Stimulated activated CD4-positive, alpha-beta T cell treated with anti-CD3 and anti-CD28 coated beads, TNF-alpha, amount 100 ng/mL, for 1 hour (primary cell): ENCODE results near the gene ZNF569.
"Not testable (repeated sequence)": the region's sequence is repeated elsewhere in the genome, so short reads cannot be mapped to it uniquely, and the experiment has no call there.

Experiments
- DNase-seq, 3 donors: peaks; one replicate each; pipeline ENCODE4 v3.0.0-alpha.2; 2020; ENCODE audit warnings: low read depth in 3 of 3, low spot score in 1 of 3

The ZNF569 gene

GRCh38 chr19:37403403-37403802, 63.8 kb downstream of the ZNF569 start:
- no peak for DNase-seq

- DNase-seq, result no peak
Measured at GRCh38 chr19:37401078-37401477, 66.2 kb downstream of the ZNF569 start.

DNA sequence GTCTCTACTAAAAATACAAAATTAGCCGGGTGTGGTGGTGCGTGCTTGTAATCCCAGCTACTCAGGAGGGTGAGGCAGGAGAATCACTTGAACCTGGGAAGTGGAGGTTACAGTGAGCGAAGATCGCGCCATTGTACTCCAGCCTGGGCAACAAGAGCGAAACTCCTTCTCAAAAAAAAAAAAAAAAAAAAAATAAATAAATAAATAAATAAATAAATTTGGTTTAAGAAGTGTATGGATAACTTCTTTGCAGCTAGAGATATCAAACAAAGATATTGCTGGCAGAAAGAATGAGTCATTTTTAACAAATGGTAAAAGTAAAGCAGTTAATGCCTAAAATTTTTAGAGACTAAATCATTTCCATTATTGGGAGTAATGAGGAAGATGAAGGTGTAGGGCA, 75.8 kb downstream of the ZNF569 start:
- not testable (repeated sequence) for DNase-seq

GRCh38 chr19:37389234-37389633, 78.0 kb downstream of the ZNF569 start:
- no peak for DNase-seq

DNA sequence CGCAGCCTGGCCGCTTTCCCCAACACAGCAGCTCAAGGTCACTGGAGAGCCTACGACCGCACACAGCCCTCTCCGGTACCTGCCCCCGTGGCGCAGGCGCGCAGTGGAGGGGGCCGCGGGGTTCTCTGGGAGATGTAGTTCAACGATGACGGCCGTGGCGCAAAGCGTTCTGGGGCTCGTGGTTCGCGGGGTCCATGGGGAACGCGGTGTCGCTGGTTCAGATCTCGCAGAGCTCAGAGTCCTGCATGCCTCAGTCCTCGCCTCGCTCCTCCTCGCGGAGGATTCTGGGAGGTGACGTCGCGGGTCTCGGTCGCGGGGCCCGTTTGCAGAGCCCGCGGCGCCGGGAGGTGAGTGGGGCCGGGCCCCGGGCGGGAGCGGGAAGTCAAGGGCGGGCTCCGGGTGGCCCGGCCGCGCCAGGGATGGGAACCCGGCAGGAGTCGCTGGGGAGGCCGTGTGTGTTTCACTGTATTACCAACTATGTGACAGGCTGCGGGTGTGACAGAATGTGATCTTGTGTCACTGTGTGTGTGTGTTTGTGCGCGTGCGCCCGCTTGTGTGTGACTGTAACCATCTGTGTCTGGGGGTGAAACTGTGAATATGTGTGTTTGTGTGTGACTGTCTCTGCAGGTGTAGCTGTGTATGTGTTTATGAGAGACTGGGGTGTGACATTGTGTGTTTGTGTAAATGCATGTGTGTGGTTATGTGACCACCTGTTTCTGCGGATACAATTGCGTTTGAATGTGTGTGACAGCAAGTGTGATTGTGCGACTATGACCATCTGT, 96.2 kb downstream of the ZNF569 start, which contains the start of gene ZNF527:
ZNF527 (plus strand) TSS at position 220 of the 782 bp plus-strand sequence. CDS start 3,100 bp downstream, outside the sequence.
- DNase-seq, result peak; percentile 89 to 92 (median 91)

GRCh38 chr19:37370386-37370879, 96.8 kb downstream of the ZNF569 start:
- not testable (repeated sequence) for DNase-seq

- no peak for DNase-seq
Measured at GRCh38 chr19:37362733-37363132, 104.5 kb downstream of the ZNF569 start.

DNA sequence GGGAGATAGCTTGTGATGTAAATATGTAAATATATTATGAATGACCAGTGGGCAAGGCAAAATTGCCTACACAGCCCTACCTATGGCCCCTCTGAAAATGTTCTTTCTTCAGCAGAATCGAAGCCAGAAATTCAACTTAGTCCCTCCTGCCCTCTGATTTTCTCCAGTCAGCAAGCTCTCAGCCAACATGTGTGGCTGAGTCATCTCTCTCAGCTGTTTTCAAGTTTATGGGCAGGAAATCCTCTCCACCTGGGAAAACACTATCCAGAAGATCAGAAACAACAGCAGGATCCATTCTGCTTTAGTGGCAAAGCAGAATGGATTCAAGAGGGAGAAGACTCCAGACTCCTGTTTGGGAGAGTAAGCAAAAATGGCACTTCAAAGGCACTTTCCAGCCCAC, 105.2 kb downstream of the ZNF569 start:
- DNase-seq, result no peak
